Lung (tissue), 12 donors: ENCODE measurements around the gene PAQR6. TPM values are rescaled to one million over a fixed set of nuclear protein-coding genes. Genes with fewer than 3 reads are reported as not detected.

Experiments used
- ATAC-seq: fragments of 200-7000 bp; cut with Tn5 transposase; one replicate; pipeline ENCODE4 v1.9.1; 2020; ENCODE audit warnings: moderate number of reproducible peaks; ENCODE audit not compliant: insufficient read depth, low FRiP score
- DNase-seq, 3 donors: peaks; one replicate each; pipeline ENCODE4 v3.0.0-alpha.2; 2013 to 2017
- H3K27ac ChIP-seq, 2 donors: one replicate each; pipeline ENCODE4 v1.5.1; 2013; ENCODE audit warnings: mild to moderate bottlenecking in 2 of 2, moderate library complexity in 2 of 2, control low read depth in 1 of 2, inconsistent platforms in 1 of 2, low read depth in 1 of 2, low read length in 1 of 2
- H3K27me3 ChIP-seq, 3 donors: one replicate each; pipeline ENCODE4 v1.5.1; 2013; ENCODE audit warnings: low read length in 2 of 3; ENCODE audit not compliant: control insufficient read depth in 3 of 3, insufficient read depth in 3 of 3
- H3K36me3 ChIP-seq, 4 donors: one replicate each; pipeline ENCODE4 v1.5.1; 2013; ENCODE audit warnings: low read length in 4 of 4, mild to moderate bottlenecking in 1 of 4, moderate library complexity in 1 of 4; ENCODE audit not compliant: control insufficient read depth in 4 of 4, insufficient read depth in 4 of 4
- H3K4me1 ChIP-seq, 5 donors: one replicate each; pipeline ENCODE4 v1.5.1; 2013; ENCODE audit warnings: low read length in 5 of 5, mild to moderate bottlenecking in 2 of 5, moderate library complexity in 1 of 5; ENCODE audit not compliant: control insufficient read depth in 5 of 5, insufficient read depth in 5 of 5
- H3K4me3 ChIP-seq: one replicate; pipeline ENCODE4 v1.5.1; 2013; ENCODE audit warnings: mild to moderate bottlenecking, control low read depth, moderate library complexity
- H3K9ac ChIP-seq, 2 donors: one replicate each; pipeline ENCODE4 v1.5.1; 2013; ENCODE audit warnings: low read length in 2 of 2, control low read depth in 1 of 2; ENCODE audit not compliant: insufficient read depth in 1 of 2
- H3K9me3 ChIP-seq, 4 donors: one replicate each; pipeline ENCODE4 v1.5.1; 2013; ENCODE audit warnings: low read length in 3 of 4, mild to moderate bottlenecking in 1 of 4, moderate library complexity in 1 of 4; ENCODE audit not compliant: control insufficient read depth in 4 of 4, insufficient read depth in 3 of 4
- CTCF ChIP-seq: IDR thresholded peaks from 2 replicates; pipeline ENCODE4 v1.5.1; 2012; ENCODE audit warnings: mild to moderate bottlenecking; ENCODE audit errors: control extremely low read depth, extremely low read depth
- WGBS, 2 donors: extraction: QIAGEN DNeasy Blood & Tissue Kit; methylation state at CpG; one replicate each; pipeline ENCODE4 v1.1.7; 2013; 5-methylcytosine and 5-hydroxymethylcytosine counted together
- polyA plus RNA-seq, 2 donors: library from polyadenylated mRNA; stranded (reverse); fragments of 200-250 nt; gene quantifications; one replicate each; pipeline ENCODE4 v1.2.1, GENCODE V29; 2013
- total RNA-seq, 2 donors: library from RNA; depleted of rRNA in 1 of 2; stranded (reverse); fragments of >200 nt in 1 of 2; gene quantifications; one replicate each; pipeline ENCODE4 v1.2.1, GENCODE V29; 2014 to 2021
- donor health status: control.
- donor health status: control.
- donor health status: Bipolar disorder and iron deficiency.
- donor health status: healthy.
- donor health status: DM: yes; HTN: yes; CAD: no.

Gene PAQR6
- total and polyA plus RNA-seq, 4 donors, result 1.3 to 3.0 (median 2.1) TPM

GRCh38 chr1:156279837-156280236 is 32.0 kb upstream of the PAQR6 start:
- Histone ChIP-seq H3K9ac (no peak overlapping the region), H3K4me3 (no peak overlapping the region), H3K27me3 (no peaks in the 10 kb centered on the region), H3K9me3 (peaks cover 0 to 3% (median 0%) of the 10 kb centered on the region in 4 donors), H3K36me3 (peaks cover 7 to 27% (median 27%) of the 10 kb centered on the region in 4 donors), H3K27ac (no peak overlapping the region), H3K4me1 (peaks cover 0 to 22% (median 9%) of the 10 kb centered on the region in 5 donors)
- no peak for TF ChIP-seq CTCF
- WGBS, 2 donors, result 95 to 97% methylated on average over 3 of the region's 3 CpGs
- DNase-seq (no peak), ATAC-seq (no peak)

- H3K9ac ChIP-seq, result no peak overlapping the region
- WGBS, 2 donors, result 42 to 57% methylated on average over 6 of the region's 6 CpGs
- H3K4me3 ChIP-seq, result no peak overlapping the region
- H3K27ac ChIP-seq, result no peak overlapping the region
- peaks cover 0 to 11% (median 6%) of the 10 kb centered on the region in 5 donors for H3K4me1 ChIP-seq
- H3K36me3 ChIP-seq, result peaks cover 32 to 50% (median 49%) of the 10 kb centered on the region in 4 donors
- ATAC-seq (no peak), DNase-seq (no peak)
- H3K27me3 ChIP-seq, result no peaks in the 10 kb centered on the region
- no peak for TF ChIP-seq CTCF
- H3K9me3 ChIP-seq, result peaks cover 0 to 3% (median 0%) of the 10 kb centered on the region in 4 donors
These were observed 29.1 kb upstream of the PAQR6 start for GRCh38 chr1:156276966-156277381.

GRCh38 chr1:156276532-156276931 is 28.7 kb upstream of the PAQR6 start:
- Histone ChIP-seq H3K4me3 (no peak overlapping the region), H3K9ac (no peak overlapping the region), H3K9me3 (peaks cover 0 to 3% (median 0%) of the 10 kb centered on the region in 4 donors), H3K36me3 (peaks cover 35 to 54% (median 53%) of the 10 kb centered on the region in 4 donors), H3K27me3 (no peaks in the 10 kb centered on the region), H3K27ac (no peak overlapping the region), H3K4me1 (peaks cover 0 to 6% (median 5%) of the 10 kb centered on the region in 5 donors)
- ATAC-seq (peak; percentile 59), DNase-seq (no peak)
- TF ChIP-seq CTCF, result no peak

- Histone ChIP-seq H3K9me3 (no peaks in the 10 kb centered on the region), H3K27ac (no peak overlapping the region), H3K4me3 (no peak overlapping the region), H3K4me1 (no peaks in the 10 kb centered on the region), H3K36me3 (peaks cover 56 to 63% (median 60%) of the 10 kb centered on the region in 4 donors), H3K9ac (no peak overlapping the region), H3K27me3 (no peaks in the 10 kb centered on the region)
- DNase-seq (no peak), ATAC-seq (no peak)
- TF ChIP-seq CTCF, result no peak
- 92 to 99% methylated on average over 3 of the region's 3 CpGs for WGBS, 2 donors
These were observed 22.5 kb upstream of the PAQR6 start for GRCh38 chr1:156270314-156270713.
